ENCODE measurements around the gene C8A.

C8A gene

GRCh38 chr1:56850922-56851321 is 3.7 kb upstream of the C8A start:
- no peak for DNase-seq
- no peak for TF ChIP-seq POLR2A (IDR thresholded peaks at IDR 0.05; ENCODE audit: low read length)

- no peak for TF ChIP-seq GATA1 (IDR thresholded peaks at IDR 0.05; ENCODE audit: low read depth, low read length)
- no peak for TF ChIP-seq POLR2A (IDR thresholded peaks at IDR 0.05; ENCODE audit: low read length)
- DNase-seq = no peak
These were observed 2.1 kb upstream of the C8A start for GRCh38 chr1:56852476-56852875.

- DNase-seq = no peak
- TF ChIP-seq POLR2A (IDR thresholded peaks at IDR 0.05; ENCODE audit: low read length) = no peak
- TF ChIP-seq GATA1 (IDR thresholded peaks at IDR 0.05; ENCODE audit: low read depth, low read length) = no peak
These were observed 593 bp downstream of the C8A start for GRCh38 chr1:56855190-56855589.

- no peak for DNase-seq
- TF ChIP-seq POLR2A (IDR thresholded peaks at IDR 0.05; ENCODE audit: low read length) (no peak), GATA1 (IDR thresholded peaks at IDR 0.05; ENCODE audit: low read depth, low read length) (no peak)
These were observed 1.6 kb downstream of the C8A start for GRCh38 chr1:56856186-56856585.

GRCh38 chr1:56859287-56859686 is 4.7 kb downstream of the C8A start:
- no peak for DNase-seq
- TF ChIP-seq GATA1 (IDR thresholded peaks at IDR 0.05; ENCODE audit: low read depth, low read length) (no peak), POLR2A (IDR thresholded peaks at IDR 0.05; ENCODE audit: low read length) (no peak)

- no peak for TF ChIP-seq POLR2A (IDR thresholded peaks at IDR 0.05; ENCODE audit: low read length)
- TF ChIP-seq GATA1 (IDR thresholded peaks at IDR 0.05; ENCODE audit: low read depth, low read length) = no peak
- DNase-seq = no peak
These were observed 8.8 kb downstream of the C8A start for GRCh38 chr1:56863265-56863992.

GRCh38 chr1:56864430-56864829 is 9.8 kb downstream of the C8A start:
- no peak for DNase-seq
- no peak for TF ChIP-seq POLR2A (IDR thresholded peaks at IDR 0.05; ENCODE audit: low read length)
- no peak for TF ChIP-seq GATA1 (IDR thresholded peaks at IDR 0.05; ENCODE audit: low read depth, low read length)

- DNase-seq = no peak
- TF ChIP-seq GATA1 (IDR thresholded peaks at IDR 0.05; ENCODE audit: low read depth, low read length) (no peak), POLR2A (IDR thresholded peaks at IDR 0.05; ENCODE audit: low read length) (no peak)
These were observed 12.1 kb downstream of the C8A start for GRCh38 chr1:56866656-56867055.

- DNase-seq = no peak
- no peak for TF ChIP-seq POLR2A (IDR thresholded peaks at IDR 0.05; ENCODE audit: low read length)
- no peak for TF ChIP-seq GATA1 (IDR thresholded peaks at IDR 0.05; ENCODE audit: low read depth, low read length)
These were observed 12.9 kb downstream of the C8A start for GRCh38 chr1:56867491-56867890.

GRCh38 chr1:56868761-56869160 is 14.2 kb downstream of the C8A start:
- DNase-seq = no peak

GRCh38 chr1:56872597-56872996 is 18.0 kb downstream of the C8A start:
- no peak for DNase-seq
- TF ChIP-seq POLR2A (IDR thresholded peaks at IDR 0.05; ENCODE audit: low read length) (no peak), GATA1 (IDR thresholded peaks at IDR 0.05; ENCODE audit: low read depth, low read length) (no peak)

More at GRCh38 chr1:56868761-56869160, 14.2 kb downstream of the C8A start:
- TF ChIP-seq POLR2A (IDR thresholded peaks at IDR 0.05; ENCODE audit: low read length) (no peak), GATA1 (IDR thresholded peaks at IDR 0.05; ENCODE audit: low read depth, low read length) (no peak)

GRCh38 chr1:56873213-56873612 is 18.6 kb downstream of the C8A start:
- no peak for DNase-seq
- TF ChIP-seq POLR2A (IDR thresholded peaks at IDR 0.05; ENCODE audit: low read length) = no peak
- TF ChIP-seq GATA1 (IDR thresholded peaks at IDR 0.05; ENCODE audit: low read depth, low read length) = no peak

GRCh38 chr1:56874689-56875088 is 20.1 kb downstream of the C8A start:
- DNase-seq = no peak

GRCh38 chr1:56877973-56878372 is 23.4 kb downstream of the C8A start:
- no peak for DNase-seq
- TF ChIP-seq POLR2A (IDR thresholded peaks at IDR 0.05; ENCODE audit: low read length) (no peak), GATA1 (IDR thresholded peaks at IDR 0.05; ENCODE audit: low read depth, low read length) (no peak)

More at GRCh38 chr1:56874689-56875088, 20.1 kb downstream of the C8A start:
- TF ChIP-seq GATA1 (IDR thresholded peaks at IDR 0.05; ENCODE audit: low read depth, low read length) (no peak), POLR2A (IDR thresholded peaks at IDR 0.05; ENCODE audit: low read length) (no peak)

GRCh38 chr1:56880774-56881173 is 26.2 kb downstream of the C8A start:
- no peak for DNase-seq

More at GRCh38 chr1:56880774-56881173, 26.2 kb downstream of the C8A start:
- no peak for TF ChIP-seq POLR2A (IDR thresholded peaks at IDR 0.05; ENCODE audit: low read length)
- TF ChIP-seq GATA1 (IDR thresholded peaks at IDR 0.05; ENCODE audit: low read depth, low read length) = no peak

Measured in erythroblast (primary cell).